Endothelial cell of umbilical vein (primary cell): Measurements from ENCODE around the gene PAQR7. TPM values are rescaled to one million over a fixed set of nuclear protein-coding genes. Genes with fewer than 3 reads are reported as not detected.

Source experiments
- BruUV-seq: library from RNA; stranded (reverse); fragments of 400-500 nt; replicated peaks from 2 replicates; lab custom pipeline; 2021; lab: Mats Ljungman, UMichigan
- CTCF ChIA-PET: fragments of 300-600, 350-600 bp; sonication (Branson Sonifier 250); formaldehyde crosslinking; loops from one replicate; lab custom pipeline; 2021; ENCODE audit warnings: antibody characterized with exemption, inconsistent platforms; lab: Charles Lee
- POLR2A ChIA-PET: fragments of 300-600, 350-600 bp; sonication (Branson Sonifier 250); formaldehyde crosslinking; loops from one replicate; lab custom pipeline; 2021; ENCODE audit warnings: antibody characterized with exemption, inconsistent platforms; lab: Charles Lee
- DNase-seq: peaks from one replicate; pipeline ENCODE4 v3.0.0-alpha.2; 2011; ENCODE audit warnings: low read depth, low spot score
- FAIRE-seq: peaks from 2 replicates; lab custom pipeline; 2011; peaks lifted over from hg19 to GRCh38; lab: Jason Lieb, UNC
- H2AFZ ChIP-seq: 2 replicates; pipeline ENCODE4 v1.6.0; 2012; ENCODE audit warnings: low read depth, low read length, control low read depth, inconsistent platforms
- H3K27ac ChIP-seq: 2 replicates; pipeline ENCODE4 v1.5.1; 2011; ENCODE audit warnings: low read depth, mild to moderate bottlenecking, control low read depth, low read length, moderate library complexity; ENCODE audit not compliant: insufficient read depth
- H3K27me3 ChIP-seq, 2 experiments: 2 replicates each; pipeline versions ENCODE4 v1.6.0 to v1.6.1; 2011; ENCODE audit warnings: low read length in 2 of 2, mixed read lengths in 1 of 2; ENCODE audit not compliant: control insufficient read depth in 2 of 2, insufficient read depth in 2 of 2
- H3K36me3 ChIP-seq, 2 experiments: 2 replicates in 1 of 2; 3 replicates in 1 of 2; pipeline ENCODE4 v1.5.1; 2011; ENCODE audit warnings: low read length in 2 of 2, mild to moderate bottlenecking in 1 of 2, moderate library complexity in 1 of 2; ENCODE audit not compliant: control insufficient read depth in 2 of 2, insufficient read depth in 2 of 2; ENCODE audit errors: extremely low read depth in 1 of 2
- H3K4me1 ChIP-seq: 3 replicates; pipeline ENCODE4 v1.5.1; 2011; ENCODE audit warnings: mild to moderate bottlenecking, low read length; ENCODE audit not compliant: control insufficient read depth, insufficient read depth; ENCODE audit errors: extremely low read depth
- H3K4me2 ChIP-seq: 2 replicates; pipeline ENCODE4 v1.6.1; 2011; ENCODE audit warnings: low read length, control low read depth, mixed read lengths; ENCODE audit not compliant: insufficient read depth
- H3K4me3 ChIP-seq, 3 experiments: fragments of 200-600 bp in 1 of 3; sonication (generic), shearing (Covaris generic) in 1 of 3; replicated peaks in 1 of 3; 2 replicates each; pipeline ENCODE4 v1.5.1; 2011 to 2016; ENCODE audit warnings: control low read depth in 3 of 3, low read length in 3 of 3, mild to moderate bottlenecking in 2 of 3, inconsistent platforms in 1 of 3, low read depth in 1 of 3, moderate library complexity in 1 of 3; ENCODE audit not compliant: insufficient read depth in 1 of 3
- H3K79me2 ChIP-seq: 2 replicates; pipeline ENCODE4 v1.6.0; 2012; ENCODE audit warnings: low read length, inconsistent platforms; ENCODE audit not compliant: control insufficient read depth, insufficient read depth
- H3K9ac ChIP-seq: replicated peaks from 2 replicates; pipeline ENCODE3; 2011; ENCODE audit warnings: low read length, control low read depth; ENCODE audit not compliant: insufficient read depth; ENCODE audit errors: extremely low read depth
- H3K9me1 ChIP-seq: replicated peaks from 3 replicates; pipeline ENCODE4 v1.6.0; 2011; ENCODE audit warnings: mild to moderate bottlenecking, low read length; ENCODE audit not compliant: control insufficient read depth, insufficient read depth; ENCODE audit errors: extremely low read depth
- H3K9me3 ChIP-seq: replicated peaks from 2 replicates; pipeline ENCODE4 v1.5.1; 2012; ENCODE audit warnings: low read length, inconsistent platforms; ENCODE audit not compliant: control insufficient read depth, insufficient read depth
- H4K20me1 ChIP-seq: replicated peaks from 2 replicates; pipeline ENCODE3; 2011; ENCODE audit warnings: mild to moderate bottlenecking, low read length; ENCODE audit not compliant: control insufficient read depth, insufficient read depth; ENCODE audit errors: extremely low read depth
- CTCF ChIP-seq, 2 donors: IDR thresholded peaks; 1 replicate in 1 of 2; 2 replicates in 1 of 2; pipeline ENCODE4 v1.5.1; 2011; ENCODE audit warnings: low read length in 2 of 2, mild to moderate bottlenecking in 2 of 2, moderate library complexity in 2 of 2, control low read depth in 1 of 2, inconsistent platforms in 1 of 2, low read depth in 1 of 2; ENCODE audit not compliant: insufficient read depth in 1 of 2; ENCODE audit errors: extremely low read depth in 1 of 2
- EZH2 ChIP-seq: IDR thresholded peaks from 2 replicates; pipeline ENCODE4 v1.6.1; 2012; ENCODE audit warnings: borderline replicate concordance, low read depth, mild to moderate bottlenecking, moderate library complexity, low read length, inconsistent platforms; ENCODE audit not compliant: severe bottlenecking
- FOS ChIP-seq: IDR thresholded peaks from 2 replicates; pipeline ENCODE4 v1.6.1; 2011; ENCODE audit warnings: mild to moderate bottlenecking, low read length, moderate library complexity, borderline replicate concordance; ENCODE audit not compliant: insufficient read depth
- GATA2 ChIP-seq: IDR thresholded peaks from 2 replicates; pipeline ENCODE4 v1.7.0; 2011; ENCODE audit warnings: low read depth, mild to moderate bottlenecking, moderate library complexity, mixed read lengths, low read length; ENCODE audit not compliant: insufficient read length, insufficient read depth
- JUN ChIP-seq: IDR thresholded peaks from 2 replicates; pipeline ENCODE4 v1.6.1; 2011; ENCODE audit warnings: borderline replicate concordance, low read depth; ENCODE audit not compliant: insufficient read length, insufficient read depth
- MAX ChIP-seq: IDR thresholded peaks from 2 replicates; pipeline ENCODE4 v1.6.1; 2011; ENCODE audit not compliant: insufficient read depth, insufficient read length
- MYC ChIP-seq: IDR thresholded peaks from one replicate; pipeline ENCODE4 v1.6.1; 2011; ENCODE audit warnings: mild to moderate bottlenecking, low read depth, low read length
- POLR2A ChIP-seq: IDR thresholded peaks from 2 replicates; pipeline ENCODE4 v1.6.1; 2012; ENCODE audit warnings: low read depth, mild to moderate bottlenecking, control low read depth, low read length
- POLR2AphosphoS5 ChIP-seq: IDR thresholded peaks from 2 replicates; pipeline ENCODE4 v1.6.1; 2012; ENCODE audit warnings: low read depth, mild to moderate bottlenecking, control low read depth, low read length, moderate library complexity; ENCODE audit not compliant: insufficient read depth
- dilution Hi-C: fragments of 300-500 bp; cut with MboI; formaldehyde crosslinking; loops from one replicate; pipeline ENCODE4 v1.15.0; 2019; ENCODE audit warnings: low sequenced_read_pairs; ENCODE audit not compliant: extremely low pct_ligation_motif_present
- intact Hi-C: fragments of 100-400 bp; cut with micrococcal nuclease; formaldehyde crosslinking; loops from one replicate; pipeline ENCODE4 v1.10.0; 2022
- polyA plus RNA-seq, 4 experiments: library from polyadenylated mRNA; depleted of rRNA in 3 of 4; stranded (reverse) in 3 of 4; unstranded in 1 of 4; fragments of >200 nt; gene quantifications; 2 replicates each; pipeline versions ENCODE4 v1.2.1 to v1.2.3, GENCODE V29; 2011 to 2012; ENCODE audit warnings: missing spikeins in 1 of 4
- total RNA-seq: library from RNA; stranded (reverse); gene quantifications from 2 replicates; pipeline ENCODE4 v1.2.3, GENCODE V29; 2021

The PAQR7 gene
- total and polyA plus RNA-seq, 2 donors (not counting 3 experiments of a cell fraction or from before 2014, with no cell fraction given), result 8.4 to 10.8 TPM

GRCh38 chr1:25916460-25916859, 41.0 kb upstream of the PAQR7 start:
- dilution Hi-C loops (no loop called here), intact Hi-C loops (no loop called here)
- Histone ChIP-seq H3K27me3 (no peaks in the 10 kb centered on the region), H3K4me1 (peaks cover 4% of the 10 kb centered on the region), H3K27ac (no peak overlapping the region), H3K4me3 (no peak overlapping the region), H3K9me3 (no peaks in the 10 kb centered on the region), H3K79me2 (no peaks in the 10 kb centered on the region), H3K36me3 (no peaks in the 10 kb centered on the region), H3K9me1 (no peaks in the 10 kb centered on the region), H2AFZ (no peak overlapping the region), H3K4me2 (no peak overlapping the region), H4K20me1 (no peaks in the 10 kb centered on the region), H3K9ac (no peak overlapping the region)
- TF ChIP-seq CTCF (IDR thresholded peaks at IDR 0.05; ENCODE audit: extremely low read depth in 1 of 2, insufficient read depth in 1 of 2, low read depth in 1 of 2, low read length in 2 of 2) (no peak), EZH2 (no peak), POLR2AphosphoS5 (no peak), MYC (no peak), GATA2 (no peak), MAX (no peak), POLR2A (no peak), JUN (no peak), FOS (no peak)
- DNase-seq, result no peak
- ChIA-PET POLR2A (no interaction called here), CTCF (interaction anchor here (1.9 kb wide), 1 partner anchor 20 kb away, joined by 8 read pairs; no protein-coding TSS in a partner anchor)
- BruUV-seq, result no TSS peak
- FAIRE-seq, result no peak
